ENCODE data around the gene CDK16. TPM values are rescaled to one million over a fixed set of nuclear protein-coding genes. Genes with fewer than 3 reads are reported as not detected.

CDK16 gene
- total and polyA plus RNA-seq, 2 of the 13 experiments (the other 11 are each of a cell fraction or from before 2014, with no cell fraction given): 64.5 to 225 TPM

- TF ChIP-seq, protein P1, sequence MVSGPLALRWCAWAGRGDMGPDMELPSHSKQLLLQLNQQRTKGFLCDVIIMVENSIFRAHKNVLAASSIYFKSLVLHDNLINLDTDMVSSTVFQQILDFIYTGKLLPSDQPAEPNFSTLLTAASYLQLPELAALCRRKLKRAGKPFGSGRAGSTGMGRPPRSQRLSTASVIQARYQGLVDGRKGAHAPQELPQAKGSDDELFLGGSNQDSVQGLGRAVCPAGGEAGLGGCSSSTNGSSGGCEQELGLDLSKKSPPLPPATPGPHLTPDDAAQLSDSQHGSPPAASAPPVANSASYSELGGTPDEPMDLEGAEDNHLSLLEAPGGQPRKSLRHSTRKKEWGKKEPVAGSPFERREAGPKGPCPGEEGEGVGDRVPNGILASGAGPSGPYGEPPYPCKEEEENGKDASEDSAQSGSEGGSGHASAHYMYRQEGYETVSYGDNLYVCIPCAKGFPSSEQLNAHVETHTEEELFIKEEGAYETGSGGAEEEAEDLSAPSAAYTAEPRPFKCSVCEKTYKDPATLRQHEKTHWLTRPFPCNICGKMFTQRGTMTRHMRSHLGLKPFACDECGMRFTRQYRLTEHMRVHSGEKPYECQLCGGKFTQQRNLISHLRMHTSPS (CRISPR knock-in tag; IDR thresholded peaks at IDR 0.05; ENCODE audit: low read depth): no peak
- TF ChIP-seq, protein P2, sequence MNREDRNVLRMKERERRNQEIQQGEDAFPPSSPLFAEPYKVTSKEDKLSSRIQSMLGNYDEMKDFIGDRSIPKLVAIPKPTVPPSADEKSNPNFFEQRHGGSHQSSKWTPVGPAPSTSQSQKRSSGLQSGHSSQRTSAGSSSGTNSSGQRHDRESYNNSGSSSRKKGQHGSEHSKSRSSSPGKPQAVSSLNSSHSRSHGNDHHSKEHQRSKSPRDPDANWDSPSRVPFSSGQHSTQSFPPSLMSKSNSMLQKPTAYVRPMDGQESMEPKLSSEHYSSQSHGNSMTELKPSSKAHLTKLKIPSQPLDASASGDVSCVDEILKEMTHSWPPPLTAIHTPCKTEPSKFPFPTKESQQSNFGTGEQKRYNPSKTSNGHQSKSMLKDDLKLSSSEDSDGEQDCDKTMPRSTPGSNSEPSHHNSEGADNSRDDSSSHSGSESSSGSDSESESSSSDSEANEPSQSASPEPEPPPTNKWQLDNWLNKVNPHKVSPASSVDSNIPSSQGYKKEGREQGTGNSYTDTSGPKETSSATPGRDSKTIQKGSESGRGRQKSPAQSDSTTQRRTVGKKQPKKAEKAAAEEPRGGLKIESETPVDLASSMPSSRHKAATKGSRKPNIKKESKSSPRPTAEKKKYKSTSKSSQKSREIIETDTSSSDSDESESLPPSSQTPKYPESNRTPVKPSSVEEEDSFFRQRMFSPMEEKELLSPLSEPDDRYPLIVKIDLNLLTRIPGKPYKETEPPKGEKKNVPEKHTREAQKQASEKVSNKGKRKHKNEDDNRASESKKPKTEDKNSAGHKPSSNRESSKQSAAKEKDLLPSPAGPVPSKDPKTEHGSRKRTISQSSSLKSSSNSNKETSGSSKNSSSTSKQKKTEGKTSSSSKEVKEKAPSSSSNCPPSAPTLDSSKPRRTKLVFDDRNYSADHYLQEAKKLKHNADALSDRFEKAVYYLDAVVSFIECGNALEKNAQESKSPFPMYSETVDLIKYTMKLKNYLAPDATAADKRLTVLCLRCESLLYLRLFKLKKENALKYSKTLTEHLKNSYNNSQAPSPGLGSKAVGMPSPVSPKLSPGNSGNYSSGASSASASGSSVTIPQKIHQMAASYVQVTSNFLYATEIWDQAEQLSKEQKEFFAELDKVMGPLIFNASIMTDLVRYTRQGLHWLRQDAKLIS (CRISPR knock-in tag; IDR thresholded peaks at IDR 0.05): no peak
- TF ChIP-seq LBX2 (CRISPR knock-in tag; IDR thresholded peaks at IDR 0.05; ENCODE audit: borderline replicate concordance) (no peak), MXD1 (CRISPR knock-in tag; IDR thresholded peaks at IDR 0.05) (no peak), ZNF24 (IDR thresholded peaks at IDR 0.05) (no peak), E2F1 (CRISPR knock-in tag; IDR thresholded peaks at IDR 0.05) (no peak), DMAP1 (CRISPR knock-in tag; IDR thresholded peaks at IDR 0.05) (no peak)
- TF ChIP-seq, protein P3, sequence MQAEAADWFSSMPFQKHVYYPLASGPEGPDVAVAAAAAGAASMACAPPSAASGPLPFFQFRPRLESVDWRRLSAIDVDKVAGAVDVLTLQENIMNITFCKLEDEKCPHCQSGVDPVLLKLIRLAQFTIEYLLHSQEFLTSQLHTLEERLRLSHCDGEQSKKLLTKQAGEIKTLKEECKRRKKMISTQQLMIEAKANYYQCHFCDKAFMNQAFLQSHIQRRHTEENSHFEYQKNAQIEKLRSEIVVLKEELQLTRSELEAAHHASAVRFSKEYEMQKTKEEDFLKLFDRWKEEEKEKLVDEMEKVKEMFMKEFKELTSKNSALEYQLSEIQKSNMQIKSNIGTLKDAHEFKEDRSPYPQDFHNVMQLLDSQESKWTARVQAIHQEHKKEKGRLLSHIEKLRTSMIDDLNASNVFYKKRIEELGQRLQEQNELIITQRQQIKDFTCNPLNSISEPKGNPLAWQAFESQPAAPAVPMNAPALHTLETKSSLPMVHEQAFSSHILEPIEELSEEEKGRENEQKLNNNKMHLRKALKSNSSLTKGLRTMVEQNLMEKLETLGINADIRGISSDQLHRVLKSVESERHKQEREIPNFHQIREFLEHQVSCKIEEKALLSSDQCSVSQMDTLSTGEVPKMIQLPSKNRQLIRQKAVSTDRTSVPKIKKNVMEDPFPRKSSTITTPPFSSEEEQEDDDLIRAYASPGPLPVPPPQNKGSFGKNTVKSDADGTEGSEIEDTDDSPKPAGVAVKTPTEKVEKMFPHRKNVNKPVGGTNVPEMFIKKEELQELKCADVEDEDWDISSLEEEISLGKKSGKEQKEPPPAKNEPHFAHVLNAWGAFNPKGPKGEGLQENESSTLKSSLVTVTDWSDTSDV (CRISPR knock-in tag; IDR thresholded peaks at IDR 0.05): no peak
Observed at GRCh38 chrX:47239199-47239598, 20.7 kb downstream of the CDK16 start (continued).

Measured in HepG2 (cell line).